HG02943 (cell line): Measurements from ENCODE around the gene EYS.

ENCODE experiments used
- ATAC-seq: cut with Tn5 transposase; IDR thresholded peaks from one replicate; pipeline ENCODE4 v1.9.1; 2021; ENCODE audit warnings: mild to moderate bottlenecking, low read depth, moderate library complexity; ENCODE audit not compliant: unreplicated experiment

Gene EYS

GRCh38 chr6:64890609-64891008 is 816.4 kb downstream of the EYS start:
- no peak for ATAC-seq

GRCh38 chr6:64889144-64889543 is 817.9 kb downstream of the EYS start:
- no peak for ATAC-seq

GRCh38 chr6:64874776-64875175 is 832.2 kb downstream of the EYS start:
- no peak for ATAC-seq

DNA sequence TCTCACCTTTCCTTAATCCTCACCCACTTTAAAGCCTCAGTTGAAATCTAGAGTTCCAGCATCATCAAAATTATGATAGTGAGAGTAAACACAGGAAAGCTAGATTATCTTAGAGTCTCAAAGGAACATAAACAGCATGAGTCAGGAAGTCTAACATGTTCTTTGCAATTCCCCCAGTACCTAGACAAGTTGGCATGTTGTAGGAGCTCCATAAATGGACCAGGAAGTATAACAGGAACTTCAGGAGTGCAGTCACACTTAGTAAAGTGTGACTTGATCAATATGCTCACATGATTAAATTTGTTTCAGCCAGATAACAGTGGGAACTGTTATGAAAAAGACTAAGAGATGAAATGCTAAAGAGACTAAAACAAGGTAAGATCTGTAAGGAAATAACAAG is 834.4 kb downstream of the EYS start:
- ATAC-seq = no peak

- no peak for ATAC-seq
Observed at GRCh38 chr6:64861039-64861651, 845.9 kb downstream of the EYS start.

DNA sequence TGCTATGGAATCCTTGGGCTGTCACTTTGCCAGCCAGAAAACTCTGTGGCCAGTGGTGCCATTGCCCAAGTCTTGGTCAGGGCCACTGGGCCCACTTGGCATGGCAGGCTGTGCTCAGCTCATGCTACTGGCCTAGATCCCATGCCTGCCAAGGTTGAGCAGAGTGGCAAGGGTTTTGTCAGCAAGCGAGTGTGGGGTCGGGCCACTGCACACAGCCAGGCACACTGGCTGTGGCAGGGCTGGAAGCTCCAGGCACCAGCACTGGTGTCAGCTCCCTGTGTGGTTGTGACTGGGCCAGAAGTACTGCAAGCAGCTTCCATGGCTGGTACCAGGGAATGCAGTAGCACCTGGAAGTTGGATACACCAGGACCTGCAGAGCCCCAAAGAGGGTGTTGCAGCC is 846.8 kb downstream of the EYS start:
- no peak for ATAC-seq

DNA sequence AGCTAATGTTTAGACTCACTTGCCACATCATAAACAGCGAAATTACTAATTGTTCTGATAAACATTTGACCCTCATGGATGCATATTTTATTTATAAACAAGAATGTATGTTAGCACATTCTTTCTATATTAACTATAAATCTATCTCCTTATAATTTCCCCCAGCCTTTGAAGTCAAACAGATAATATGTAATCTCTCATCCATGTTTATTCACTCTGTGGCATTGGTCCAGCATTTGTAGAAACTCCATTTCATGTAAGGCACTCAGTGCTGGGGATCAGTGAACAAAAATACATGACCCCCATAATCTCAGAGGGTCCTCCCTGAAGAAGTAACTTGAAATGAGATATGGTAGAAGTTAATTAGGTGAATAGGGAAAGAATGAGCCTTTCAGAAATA is 856.9 kb downstream of the EYS start:
- ATAC-seq = no peak

DNA sequence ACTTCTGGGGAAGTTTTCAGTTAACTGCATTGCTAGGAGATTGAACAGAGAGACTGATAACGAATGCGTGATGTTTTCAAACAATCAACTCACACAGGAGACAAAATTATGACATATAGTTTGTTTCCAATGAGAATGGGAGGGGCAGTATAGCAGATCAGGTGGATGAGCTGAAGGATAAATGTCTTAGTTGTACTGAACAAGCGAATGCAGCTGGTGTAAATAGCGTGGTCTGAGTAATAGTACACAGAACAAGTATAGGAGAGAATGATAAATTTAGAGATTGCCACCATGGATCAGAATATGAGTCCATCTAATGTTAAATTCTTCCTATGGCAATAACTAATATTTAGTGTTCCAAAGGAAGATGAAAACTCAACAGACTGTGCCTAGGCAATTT is 858.6 kb downstream of the EYS start:
- ATAC-seq = no peak

DNA sequence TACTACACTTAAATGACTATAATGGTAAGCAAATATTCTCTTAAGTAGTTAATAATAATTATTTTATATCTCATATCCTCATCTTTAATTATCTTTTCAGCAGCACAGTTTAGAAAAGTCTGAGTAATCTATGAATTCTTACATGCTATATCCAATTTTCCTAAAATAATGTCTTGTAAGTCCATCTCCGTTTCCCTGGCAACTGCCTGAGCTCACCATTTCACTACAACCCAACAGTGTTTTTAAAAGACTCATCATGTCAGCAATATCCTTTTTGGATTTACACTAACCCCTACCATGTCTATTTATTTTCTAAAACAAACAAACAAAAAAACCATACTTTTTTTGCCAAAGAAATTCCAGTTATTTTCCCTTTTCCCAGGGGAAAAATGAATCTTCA is 859.6 kb downstream of the EYS start:
- no peak for ATAC-seq

GRCh38 chr6:64838726-64839125 is 868.3 kb downstream of the EYS start:
- no peak for ATAC-seq

DNA sequence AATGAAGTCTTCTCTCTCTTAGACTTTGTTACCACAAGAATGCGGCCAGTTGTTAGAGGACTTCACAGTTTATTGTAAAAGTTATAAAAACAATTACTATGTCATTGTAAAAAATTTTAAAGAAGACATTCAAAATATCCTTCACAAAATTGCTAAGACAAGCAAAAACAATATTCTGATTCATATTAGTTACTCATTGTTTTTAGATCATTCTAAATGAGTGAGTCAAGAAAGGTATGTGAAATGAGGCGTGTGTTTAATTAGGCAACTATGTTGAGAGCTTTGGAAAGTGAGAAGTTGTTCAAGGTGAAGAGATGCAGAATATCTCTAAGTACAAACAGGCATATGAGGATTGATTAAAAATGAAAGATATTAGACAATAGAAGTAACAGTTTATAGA is 875.3 kb downstream of the EYS start:
- no peak for ATAC-seq

- no peak for ATAC-seq
Observed at GRCh38 chr6:64817525-64817924, 889.5 kb downstream of the EYS start.

DNA sequence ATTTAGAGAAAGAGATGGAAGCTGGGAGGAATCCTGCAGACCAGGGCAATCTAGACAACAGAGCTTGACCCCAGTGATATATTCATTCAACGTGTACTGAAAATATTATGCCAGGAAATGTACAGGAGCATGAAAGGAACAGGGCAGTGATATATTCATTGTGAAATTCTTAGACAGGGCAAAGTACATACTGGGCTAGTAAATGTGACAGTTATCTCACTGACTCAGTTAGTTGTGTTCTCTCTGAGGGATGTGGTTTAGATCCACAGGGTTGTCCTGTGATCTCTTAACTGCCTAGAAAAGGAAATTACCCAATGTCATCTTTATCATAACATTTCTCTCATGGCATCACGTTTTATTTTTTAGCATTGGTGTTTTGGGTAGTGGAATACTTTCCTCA is 891.3 kb downstream of the EYS start:
- ATAC-seq = no peak

- ATAC-seq = no peak
Observed at GRCh38 chr6:64812138-64812537, 894.9 kb downstream of the EYS start.

DNA sequence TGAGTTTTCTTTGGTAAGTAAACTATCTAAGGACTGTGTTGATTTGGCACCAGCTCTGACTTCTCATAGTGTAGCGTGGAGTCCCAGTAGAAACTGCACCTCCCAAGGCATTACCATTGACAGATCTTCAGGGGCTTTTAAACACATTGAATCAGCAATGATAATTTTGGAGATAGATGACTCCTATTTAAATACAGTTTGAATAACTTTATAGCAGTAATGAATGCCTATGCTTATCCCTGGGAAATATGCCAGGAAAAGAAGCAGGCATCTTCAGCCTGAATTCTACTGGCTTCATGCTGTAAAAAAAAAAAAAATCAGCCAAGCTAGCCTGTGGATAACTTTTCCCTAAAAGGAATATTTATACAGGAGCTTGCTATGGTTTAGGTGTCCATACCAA is 895.9 kb downstream of the EYS start:
- no peak for ATAC-seq

DNA sequence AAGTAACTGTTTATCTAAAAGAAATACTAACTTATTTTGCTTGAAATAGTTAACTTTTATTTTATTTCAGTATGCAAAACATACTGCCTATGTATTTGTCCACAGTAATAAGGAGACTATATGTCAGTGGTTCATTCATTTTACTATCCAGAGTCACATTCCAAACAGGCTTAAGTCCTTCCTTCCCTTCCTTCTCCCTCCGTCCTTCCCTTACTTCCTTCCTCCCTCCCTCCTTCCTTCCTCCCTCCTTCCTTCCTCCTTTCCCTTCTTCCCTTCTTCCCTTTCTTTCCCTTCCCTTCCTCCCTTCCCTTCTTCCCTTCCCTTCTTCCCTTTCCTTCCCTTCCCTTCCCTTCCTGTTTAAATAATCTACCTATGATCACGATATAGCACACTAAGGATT is 899.2 kb downstream of the EYS start:
- no peak for ATAC-seq

DNA sequence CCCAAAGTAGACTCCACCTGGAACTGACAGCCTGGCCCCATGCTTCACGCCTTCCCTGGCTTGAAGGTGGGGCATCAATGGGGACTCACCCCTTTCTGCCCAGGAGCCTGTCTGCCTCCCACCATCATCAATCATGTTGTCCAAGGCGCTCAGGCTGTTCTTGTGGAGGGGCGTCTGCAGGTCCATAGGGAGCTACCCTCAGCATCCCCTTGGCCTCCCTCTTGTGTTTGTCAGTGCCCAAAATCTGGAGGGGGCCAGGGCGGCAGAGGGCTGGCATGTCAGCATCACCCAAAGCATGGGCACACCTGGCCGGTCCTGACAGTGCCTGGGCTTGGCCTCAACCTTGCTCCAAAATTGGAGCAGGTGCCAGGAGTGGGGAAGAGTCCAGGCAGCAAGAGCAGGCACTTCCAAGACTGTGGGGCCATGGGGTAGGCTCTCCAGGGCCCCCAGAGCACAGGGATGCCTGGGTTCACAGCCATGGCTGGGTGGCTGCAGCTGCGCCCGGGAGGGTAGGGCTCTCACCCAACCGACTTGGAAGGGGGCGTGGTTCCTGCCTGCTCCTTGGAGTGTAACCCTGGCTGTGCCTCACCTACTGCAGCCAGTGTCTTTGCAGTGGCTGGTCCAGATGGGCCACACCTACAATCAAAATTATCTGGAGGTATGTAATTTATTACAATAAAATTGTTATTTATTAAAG is 903.4 kb downstream of the EYS start:
- no peak for ATAC-seq

- no peak for ATAC-seq
Observed at GRCh38 chr6:64792534-64792933, 914.5 kb downstream of the EYS start.

DNA sequence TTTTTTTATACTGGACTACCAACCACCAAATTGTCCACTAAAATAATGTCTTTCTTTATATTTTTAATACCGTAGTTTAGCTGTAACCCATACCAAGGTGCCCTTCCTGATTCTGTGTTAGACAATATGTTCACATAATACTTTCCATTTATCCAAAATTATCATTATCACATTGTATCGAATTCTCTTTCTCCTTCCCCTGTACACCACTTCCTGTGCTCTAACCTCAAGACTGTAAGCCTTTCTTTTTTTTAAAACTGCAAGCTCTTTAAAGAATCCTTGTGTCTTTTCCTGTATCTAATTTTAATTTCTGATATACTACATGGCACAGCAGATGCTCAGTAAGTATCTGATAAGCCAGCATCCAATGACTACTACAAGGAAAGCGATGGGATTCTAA is 917.5 kb downstream of the EYS start:
- ATAC-seq = no peak

DNA sequence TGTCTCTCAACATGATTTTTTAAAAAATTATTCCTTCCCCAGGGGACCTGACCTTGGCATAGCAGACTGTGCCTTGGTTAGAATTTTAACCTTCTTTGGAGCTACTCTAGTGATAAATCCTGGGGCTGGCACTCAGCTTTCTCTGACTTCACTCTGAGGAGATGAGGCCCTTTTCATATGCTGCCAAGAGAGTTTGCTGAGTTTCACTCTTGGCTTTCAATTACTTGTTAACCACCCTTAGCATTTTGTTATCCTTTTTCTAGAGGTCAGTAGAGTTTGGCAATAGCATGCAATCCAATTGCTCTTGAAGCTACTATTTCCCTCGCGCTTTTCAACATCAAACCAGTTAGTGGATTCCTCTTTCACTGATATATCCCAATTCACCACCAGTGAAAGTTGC is 920.3 kb downstream of the EYS start:
- ATAC-seq = no peak

DNA sequence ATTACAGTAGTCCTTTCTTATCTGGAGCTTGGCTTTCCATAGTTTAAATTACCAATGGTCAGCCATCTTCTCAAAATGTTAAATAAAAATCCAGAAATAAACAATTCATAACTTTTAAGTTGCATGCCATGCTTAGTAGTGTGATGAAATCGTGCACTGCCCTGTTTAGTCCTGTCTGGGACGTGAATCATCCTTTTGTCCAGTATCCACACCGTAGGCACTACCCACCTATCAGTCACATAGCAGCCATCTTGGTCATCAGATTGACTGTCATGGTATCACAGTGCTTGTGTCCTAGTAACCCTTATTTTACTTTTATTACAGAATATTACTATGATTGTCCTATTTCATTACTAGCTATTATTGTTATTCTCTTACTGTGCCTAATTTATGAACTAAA is 924.1 kb downstream of the EYS start:
- ATAC-seq = no peak

DNA sequence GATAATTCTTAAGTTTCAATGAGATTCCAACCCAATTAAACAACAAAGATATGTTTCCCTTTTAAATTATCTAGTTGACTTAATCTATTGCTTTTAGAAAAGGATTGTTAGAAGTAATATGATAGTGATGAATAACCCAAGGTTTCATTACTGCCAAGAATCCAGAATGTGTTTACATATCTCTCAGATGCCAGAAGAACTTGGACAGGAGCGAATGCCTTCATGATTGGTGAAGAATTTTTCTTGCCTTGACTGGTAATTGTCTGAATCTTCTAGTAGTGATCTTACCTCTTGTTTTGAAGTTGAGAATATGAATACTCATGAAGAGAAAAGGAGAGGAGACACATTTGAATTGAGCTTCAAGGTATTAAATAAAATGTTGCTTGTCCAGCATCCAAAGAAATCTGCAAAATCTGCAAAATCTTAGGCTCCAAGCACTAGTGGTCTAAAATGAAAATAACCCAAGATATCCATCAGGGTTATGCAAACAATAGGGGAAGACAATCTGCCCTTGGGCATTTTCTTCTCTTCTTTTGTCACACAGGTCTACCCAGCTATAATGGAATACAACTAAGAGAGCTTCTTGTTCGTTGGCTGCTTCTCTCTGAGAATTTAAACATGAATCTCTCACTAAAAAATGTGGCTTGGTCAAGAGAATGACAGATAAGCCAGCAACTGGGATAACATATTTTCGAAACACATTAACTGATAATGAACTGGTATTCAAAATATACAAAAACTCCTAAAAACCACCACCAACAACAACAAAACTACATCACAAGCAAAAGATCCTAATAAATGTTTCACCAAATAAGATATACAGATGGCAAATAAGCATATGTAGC is 928.9 kb downstream of the EYS start:
- no peak for ATAC-seq
